Activated gamma-delta T cell (primary cell): Measurements from ENCODE around the gene PDAP1.
A peak's percentile ranks its signal among the peaks of the same experiment; 100 is the strongest.
"Not testable (repeated sequence)": the region's sequence is repeated elsewhere in the genome, so short reads cannot be mapped to it uniquely, and the experiment has no call there.

ENCODE experiments used
- DNase-seq: peaks from one replicate; lab custom pipeline; 2025; lab: John Stamatoyannopoulos, UW
- total RNA-seq, 2 donors: gene quantifications; one replicate each; lab custom pipeline; 2026; lab: John Stamatoyannopoulos, UW

Gene PDAP1, protein sequence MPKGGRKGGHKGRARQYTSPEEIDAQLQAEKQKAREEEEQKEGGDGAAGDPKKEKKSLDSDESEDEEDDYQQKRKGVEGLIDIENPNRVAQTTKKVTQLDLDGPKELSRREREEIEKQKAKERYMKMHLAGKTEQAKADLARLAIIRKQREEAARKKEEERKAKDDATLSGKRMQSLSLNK
- total RNA-seq: 70.9 to 79.6 reads per million in 2 donors

DNA sequence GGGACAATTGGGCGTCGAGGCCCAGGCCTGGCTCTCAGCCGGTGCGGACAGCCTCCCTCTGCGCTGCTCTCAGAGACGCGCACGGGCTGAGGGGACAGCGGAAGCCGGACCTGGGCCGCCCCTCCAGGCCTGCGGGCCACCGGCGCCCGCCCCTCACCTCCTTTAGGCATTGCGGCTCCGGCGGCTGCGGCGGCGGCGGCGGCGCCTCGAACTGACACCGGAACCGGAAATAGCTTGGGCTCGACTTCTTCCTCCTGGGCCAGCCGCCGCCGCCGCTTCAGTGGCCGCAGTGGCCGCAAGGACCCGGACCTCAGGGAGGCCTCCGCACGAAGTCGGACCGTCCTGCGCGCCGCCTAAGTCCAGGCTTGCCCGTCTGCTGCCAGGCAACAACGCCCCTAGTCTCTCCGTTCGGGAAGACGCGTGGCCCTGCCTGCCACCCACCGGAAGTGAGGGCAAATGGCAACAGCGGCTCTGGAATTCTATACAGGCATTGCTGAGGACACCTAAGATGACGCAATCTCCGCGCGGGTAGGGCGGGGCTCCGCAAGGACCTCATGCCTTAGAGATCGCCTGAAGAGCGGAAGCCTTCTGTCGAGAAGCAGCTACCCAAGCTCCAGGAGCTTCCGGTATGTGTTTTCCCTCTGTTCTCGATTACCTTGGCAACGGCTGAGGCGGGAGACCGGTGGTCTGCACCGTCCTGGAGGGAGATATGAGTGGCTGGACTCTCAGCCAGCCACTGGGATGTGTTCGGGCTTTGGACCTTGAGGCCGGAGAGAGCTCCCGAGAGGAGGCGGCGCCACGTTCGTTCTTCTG lies at the start of gene PDAP1, which contains the start of gene BUD31:
Gene PDAP1 (minus strand): TSS at position 219 of the 813 bp plus-strand sequence. CDS start 49 bp downstream, at position 170.
Gene BUD31 (plus strand): TSS at position 591 of the 813 bp plus-strand sequence. CDS start 2,124 bp downstream, outside the sequence.
- peak; percentile 78 for DNase-seq

DNA sequence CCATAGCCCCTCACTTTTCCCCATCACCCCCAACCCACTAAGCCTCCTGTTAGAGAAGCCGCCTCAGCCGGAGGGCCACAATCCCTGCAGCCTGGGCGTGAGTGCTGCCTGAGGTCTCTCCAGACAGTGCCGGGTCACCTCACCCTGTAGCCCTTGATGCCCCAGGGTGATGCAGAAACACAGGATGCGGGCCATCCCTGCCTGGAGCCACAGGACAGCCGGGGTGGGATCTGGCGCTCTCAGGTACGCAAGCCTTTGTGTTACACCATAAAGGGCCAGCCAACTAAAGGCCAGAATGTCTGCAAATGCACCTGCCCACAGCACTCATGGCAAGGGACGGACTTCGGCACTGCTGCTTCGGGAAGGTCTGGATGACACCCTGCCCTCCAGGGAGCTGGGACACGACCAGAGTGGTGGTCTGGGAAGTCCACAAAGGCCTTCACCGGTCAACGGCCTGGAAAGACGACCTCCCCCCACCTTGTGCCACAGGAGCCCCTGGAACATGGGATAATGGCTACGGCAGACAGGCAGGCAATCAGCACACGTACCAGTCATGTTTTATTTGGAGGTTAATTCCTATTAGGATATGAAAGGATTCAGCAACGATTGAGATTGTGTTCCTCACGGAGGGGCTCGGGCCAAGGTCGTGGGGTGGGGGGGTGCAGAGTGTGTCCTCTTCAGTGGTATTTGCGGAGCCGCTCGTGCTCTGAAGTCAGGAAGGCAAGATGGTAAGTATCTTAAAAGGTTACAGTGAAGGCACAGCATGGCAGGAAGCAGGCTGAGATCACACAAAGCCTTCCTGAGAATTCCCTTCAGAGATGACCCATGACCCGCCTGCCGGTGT lies 49.5 kb upstream of the PDAP1 start:
- DNase-seq: no peak

DNA sequence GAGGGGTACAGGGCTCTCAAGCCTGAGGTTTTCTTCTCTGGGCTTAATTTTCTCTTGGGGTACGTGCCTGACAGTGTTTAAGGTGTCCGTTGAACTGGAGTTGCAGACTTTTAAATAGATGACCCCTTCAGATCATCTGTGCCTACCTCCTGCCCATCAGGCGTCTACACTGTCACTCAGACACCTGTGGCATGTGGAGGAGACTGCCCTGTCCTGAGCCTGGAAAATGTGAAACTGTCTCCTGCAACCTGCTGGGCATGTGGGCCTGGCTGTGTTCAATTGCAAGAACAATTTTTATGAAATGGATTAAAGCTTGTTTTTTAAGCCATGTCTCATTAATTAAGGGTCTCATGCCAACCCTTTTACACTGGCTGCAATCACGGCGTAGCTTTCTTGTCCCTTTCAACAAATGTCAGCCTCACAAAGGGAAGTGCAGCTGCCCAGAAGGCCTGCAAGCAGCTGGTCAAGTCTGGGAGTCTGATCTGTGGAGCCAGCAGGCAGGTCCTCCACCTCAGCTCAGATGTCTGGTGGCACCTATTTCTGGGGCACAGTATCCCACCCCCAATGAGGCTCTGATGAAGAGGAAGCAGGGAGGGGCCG lies 48.8 kb upstream of the PDAP1 start:
- DNase-seq: no peak

DNA sequence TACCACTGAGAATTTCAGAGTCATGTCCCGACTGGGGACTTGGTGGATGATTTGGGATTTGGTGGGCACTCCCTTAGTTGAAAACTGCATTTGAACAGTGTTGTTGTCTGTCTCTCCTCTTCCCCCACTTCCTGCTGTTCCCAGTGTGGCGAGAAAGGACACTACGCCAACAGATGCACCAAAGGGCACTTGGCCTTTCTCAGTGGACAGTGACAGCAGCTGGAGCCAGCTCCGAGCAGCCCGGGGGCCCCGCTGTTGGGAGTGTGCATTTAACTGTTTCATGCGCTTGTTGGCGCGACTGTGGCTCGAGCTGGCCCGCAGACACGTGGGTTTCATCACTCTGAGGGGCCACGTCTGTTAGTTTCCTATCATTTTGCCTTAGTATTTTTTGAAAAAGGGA lies 47.9 kb upstream of the PDAP1 start:
- DNase-seq: no peak

GRCh38 chr7:99455874-99456273 lies 47.5 kb upstream of the PDAP1 start:
- DNase-seq: no peak

DNA sequence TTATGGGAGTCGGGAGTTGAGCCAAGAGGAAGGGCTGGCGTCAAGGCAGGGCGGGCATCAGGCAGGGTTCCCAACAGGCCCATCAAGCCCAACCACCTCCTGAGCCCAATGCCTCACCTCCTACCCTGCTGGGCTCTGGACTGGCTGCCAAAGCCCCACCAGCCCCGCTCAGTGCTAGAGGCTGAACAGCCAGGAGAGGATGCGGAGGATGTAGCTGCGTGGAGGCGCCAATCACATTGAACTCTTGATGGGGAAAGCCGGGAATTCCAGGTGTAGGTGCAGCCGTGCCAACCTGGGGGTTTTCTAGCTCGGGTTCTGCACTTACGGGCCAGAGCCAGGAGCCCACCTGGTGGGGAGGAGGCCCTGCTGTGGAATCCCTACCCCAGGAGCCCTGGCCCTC lies 44.7 kb upstream of the PDAP1 start:
- no peak for DNase-seq

DNA sequence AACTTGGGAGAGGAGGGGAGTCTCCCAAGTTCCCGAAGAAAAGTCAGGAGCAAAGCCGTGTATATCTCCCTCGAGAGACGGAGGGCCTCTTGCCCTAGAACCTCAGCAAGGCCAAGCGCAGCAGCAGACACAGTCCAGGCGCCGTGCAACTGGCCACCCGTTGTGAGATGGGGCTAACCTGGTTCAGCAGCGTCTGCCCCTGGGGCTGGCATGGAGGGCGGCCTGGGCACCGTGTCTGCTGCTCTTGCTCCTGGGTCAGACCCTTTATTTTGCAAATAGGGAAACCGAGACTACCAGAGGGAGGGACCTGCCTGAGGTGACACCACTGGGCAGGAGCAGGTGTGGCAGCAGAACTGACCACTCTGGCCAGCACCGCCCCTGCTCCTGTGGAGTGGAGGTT lies 44.1 kb upstream of the PDAP1 start:
- DNase-seq: no peak

- DNase-seq: no peak
Observed at GRCh38 chr7:99451936-99452335, 43.5 kb upstream of the PDAP1 start.

GRCh38 chr7:99449326-99449725 lies 40.9 kb upstream of the PDAP1 start:
- no peak for DNase-seq

DNA sequence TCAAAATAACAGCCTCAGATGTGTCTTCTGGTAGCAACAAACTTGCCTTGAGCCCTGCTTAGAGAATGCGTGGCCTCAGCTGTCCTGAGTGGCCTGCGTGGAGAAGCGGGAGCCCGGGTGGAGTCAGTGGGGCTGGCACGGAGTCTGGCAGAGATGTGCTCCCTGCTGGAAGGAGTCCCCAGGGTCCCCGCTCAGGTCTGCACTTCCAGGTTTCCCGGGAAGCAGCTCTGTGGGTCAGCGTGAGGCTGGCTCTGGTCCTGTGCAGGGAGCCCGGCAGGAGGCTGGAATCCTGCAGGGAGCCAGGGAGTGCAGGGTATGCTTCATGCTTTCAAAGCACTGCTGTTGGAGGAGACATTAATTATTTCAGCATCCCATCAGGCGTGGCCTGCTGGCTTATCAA lies 40.5 kb upstream of the PDAP1 start:
- no peak for DNase-seq

- no peak for DNase-seq
Observed at GRCh38 chr7:99447943-99448342, 39.5 kb upstream of the PDAP1 start.

- DNase-seq: no peak
Observed at GRCh38 chr7:99446096-99446495, 37.7 kb upstream of the PDAP1 start.

- DNase-seq: no peak
Observed at GRCh38 chr7:99440195-99440594, 31.8 kb upstream of the PDAP1 start.

- peak; percentile 82 for DNase-seq
Observed at GRCh38 chr7:99438573-99439480, 30.4 kb upstream of the PDAP1 start, which contains the start of the genes CPSF4 and PTCD1. TSS of gene CPSF4 (plus strand) at chr7:99438943. CDS start at chr7:99439083, 140 bp downstream. TSS of gene PTCD1 (minus strand) at chr7:99438798. CDS start at chr7:99435242, 3,556 bp downstream.

GRCh38 chr7:99437946-99438572 lies 29.7 kb upstream of the PDAP1 start:
- DNase-seq: no peak

DNA sequence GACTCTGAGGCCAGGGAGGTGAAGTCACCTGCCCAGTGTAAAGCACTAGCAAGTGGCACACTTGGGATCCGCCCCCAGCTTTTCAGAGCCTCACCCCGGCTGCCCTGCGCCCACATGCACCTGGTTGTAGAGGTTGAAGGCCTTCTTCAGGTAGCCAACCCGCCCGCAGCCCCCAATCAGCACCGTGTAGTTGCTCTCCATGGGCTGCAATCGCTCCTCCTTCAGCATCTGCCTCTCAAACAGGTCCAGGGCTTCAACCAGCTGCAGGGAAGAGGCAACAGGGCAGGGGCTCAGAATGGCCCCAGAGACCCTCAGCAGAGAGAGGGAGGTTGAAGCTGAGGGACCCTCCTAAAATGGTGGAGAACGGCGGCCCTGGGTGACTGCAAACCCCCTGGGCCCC lies 24.8 kb upstream of the PDAP1 start:
- DNase-seq: no peak

GRCh38 chr7:99431756-99432540 lies 23.6 kb upstream of the PDAP1 start:
- DNase-seq: not testable (repeated sequence)

DNA sequence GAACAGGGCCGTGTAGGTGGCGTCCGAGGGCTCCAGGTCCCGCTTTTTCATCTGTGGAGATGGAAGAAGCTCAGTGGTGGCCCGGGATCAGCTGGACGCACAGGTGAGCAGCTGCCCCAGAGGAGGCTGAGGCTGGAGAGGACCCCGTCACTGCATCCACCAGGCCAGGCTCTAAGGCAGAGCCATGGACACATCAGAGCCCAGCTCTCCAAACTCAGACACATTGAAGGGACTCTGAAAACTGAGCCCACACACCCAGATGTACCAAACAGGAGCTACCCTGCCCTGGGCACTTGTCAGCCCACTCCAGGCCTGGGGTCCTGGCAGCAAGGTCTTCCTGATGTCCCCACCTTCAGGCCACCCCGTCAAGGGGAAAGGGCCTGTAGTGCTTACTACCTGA lies 21.4 kb upstream of the PDAP1 start:
- no peak for DNase-seq

GRCh38 chr7:99428972-99429566 lies 20.7 kb upstream of the PDAP1 start:
- DNase-seq: no peak
